GM19467 (cell line): ENCODE results near the gene AMBRA1.
A peak's percentile ranks its signal among the peaks of the same experiment; 100 is the strongest.

Experiments used
- ATAC-seq: cut with Tn5 transposase; IDR thresholded peaks from one replicate; pipeline ENCODE4 v1.9.1; 2021; ENCODE audit warnings: mild to moderate bottlenecking, moderate library complexity; ENCODE audit not compliant: unreplicated experiment

The AMBRA1 gene

GRCh38 chr11:46356924-46357482 lies 236.8 kb downstream of the AMBRA1 start:
- no peak for ATAC-seq

DNA sequence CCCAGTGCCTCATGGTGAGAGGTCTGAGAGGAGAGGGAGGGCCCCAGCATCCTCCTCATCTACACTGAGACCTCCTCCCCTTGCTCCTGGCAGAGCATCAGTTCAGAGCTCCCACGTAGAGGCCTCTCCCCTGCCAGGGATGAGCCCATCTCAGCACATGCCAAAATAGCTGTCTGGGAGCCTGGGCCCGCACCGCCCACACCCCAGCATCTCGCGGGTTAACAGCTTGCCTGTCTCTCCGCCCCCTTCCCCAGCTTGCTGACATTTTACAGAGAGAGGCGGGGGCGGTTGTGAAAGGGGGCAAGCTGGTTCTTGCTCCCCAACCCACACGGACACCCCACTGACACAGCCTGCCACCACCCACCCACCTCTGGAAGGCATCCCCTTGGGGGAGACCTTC lies 240.1 kb downstream of the AMBRA1 start:
- no peak for ATAC-seq

- no peak for ATAC-seq
Measured at GRCh38 chr11:46352063-46352841, 241.6 kb downstream of the AMBRA1 start.

DNA sequence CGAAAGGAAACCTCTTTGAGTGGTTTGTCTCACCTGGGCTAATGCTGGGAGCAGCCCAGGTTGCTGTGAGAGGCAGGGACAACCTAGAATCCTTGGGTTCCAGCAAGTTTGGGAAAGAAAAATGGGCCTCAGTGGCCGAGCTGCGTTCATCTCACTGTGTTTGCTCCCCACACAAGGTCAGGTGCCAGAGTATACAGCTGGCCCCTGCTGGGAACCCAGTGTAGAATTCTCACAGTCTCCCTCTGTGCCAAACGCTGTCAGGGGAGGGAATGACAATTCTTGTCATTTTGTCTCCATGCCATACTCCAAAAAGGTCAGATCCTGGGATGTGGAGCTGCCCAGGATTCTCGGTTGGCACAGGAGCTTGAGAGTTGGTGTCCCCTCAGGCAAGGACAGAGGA lies 242.2 kb downstream of the AMBRA1 start:
- ATAC-seq: no peak

- no peak for ATAC-seq
Measured at GRCh38 chr11:46351148-46351547, 242.7 kb downstream of the AMBRA1 start.

- no peak for ATAC-seq
Measured at GRCh38 chr11:46350695-46351094, 243.1 kb downstream of the AMBRA1 start.

DNA sequence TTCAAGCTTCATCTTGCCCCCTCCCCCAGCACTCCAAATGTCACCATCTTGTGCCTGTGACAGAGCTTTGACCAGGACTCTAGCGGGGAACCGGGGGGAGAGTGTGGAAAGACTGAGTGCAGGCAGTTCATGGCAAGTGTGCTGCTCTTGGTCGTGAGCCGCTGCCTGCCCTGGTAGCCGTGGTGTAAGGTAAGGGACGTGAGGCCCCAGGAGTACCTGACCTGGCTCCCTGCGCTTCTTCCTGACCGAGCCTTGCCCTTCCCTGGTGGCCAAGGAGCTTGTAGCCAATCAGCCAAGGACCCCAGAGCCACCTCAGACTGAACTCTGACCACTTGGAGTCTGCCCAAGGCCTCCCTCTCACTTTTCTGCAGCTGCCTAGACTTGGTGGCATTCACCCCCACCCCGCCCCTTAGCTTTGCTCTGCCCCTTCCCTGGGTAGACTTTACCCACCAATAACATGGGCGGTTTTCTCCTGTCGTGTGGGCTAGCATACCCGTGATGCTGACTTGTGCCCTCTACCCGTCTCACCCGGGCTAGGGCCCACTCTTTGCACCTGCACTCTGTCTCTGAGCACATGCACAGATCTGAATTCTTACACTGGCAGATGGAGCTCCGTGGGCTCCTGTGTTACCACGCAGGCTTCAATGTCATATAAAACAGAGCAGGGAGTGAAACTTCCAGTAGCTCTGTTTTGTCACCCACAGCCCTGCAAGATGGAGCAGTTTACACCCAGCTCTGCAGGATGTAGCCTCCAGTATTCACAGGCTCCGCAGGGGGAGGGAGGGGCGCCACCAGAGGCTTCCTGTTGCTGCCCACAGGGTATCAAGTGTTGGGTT lies 245.0 kb downstream of the AMBRA1 start:
- ATAC-seq: no peak

DNA sequence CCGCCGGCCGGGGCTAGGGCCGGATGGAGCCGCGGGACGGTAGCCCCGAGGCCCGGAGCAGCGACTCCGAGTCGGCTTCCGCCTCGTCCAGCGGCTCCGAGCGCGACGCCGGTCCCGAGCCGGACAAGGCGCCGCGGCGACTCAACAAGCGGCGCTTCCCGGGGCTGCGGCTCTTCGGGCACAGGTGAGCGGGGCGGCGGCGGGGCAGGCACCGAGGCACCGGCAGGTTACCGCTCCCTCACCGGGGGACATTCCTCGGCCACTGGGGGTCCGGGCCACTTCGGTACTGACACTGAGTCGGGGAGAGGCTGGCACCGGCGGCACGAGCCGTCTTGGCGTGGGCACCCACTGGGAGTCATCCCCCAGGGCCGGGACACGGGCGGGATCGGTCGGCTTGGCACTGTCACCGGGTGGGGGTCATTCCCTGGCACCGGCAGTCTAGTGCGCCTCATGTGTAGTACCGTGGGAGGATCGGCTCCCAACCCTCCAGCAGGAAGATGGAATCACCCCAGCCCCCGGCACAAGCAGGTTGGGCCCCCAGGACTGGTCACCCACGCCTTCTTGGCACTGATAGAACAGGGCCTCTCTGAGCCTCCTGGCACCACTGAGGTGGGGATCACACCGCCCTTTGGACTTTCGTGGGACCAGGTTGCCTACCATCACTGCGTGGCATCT lies 246.0 kb downstream of the AMBRA1 start:
- peak; percentile 2 for ATAC-seq

- peak; percentile 61 for ATAC-seq
Measured at GRCh38 chr11:46346886-46347636, 246.8 kb downstream of the AMBRA1 start, which contains the start of gene DGKZ. Gene DGKZ, plus strand, starts transcription at chr11:46347463. Its CDS starts 197 bp downstream, at chr11:46347660.
